PC-3 (cell line): ENCODE measurements around the gene PKN2.

Experiments used
- CTCF ChIP-seq: fragments of 300-600 bp; sonication (generic); conservative IDR thresholded peaks from 2 replicates; pipeline ENCODE4 v1.5.1; 2017; ENCODE audit warnings: antibody characterized with exemption, low read depth, mild to moderate bottlenecking, low read length
- EZH2 ChIP-seq: fragments of 300-600 bp; sonication (generic); IDR thresholded peaks from one replicate; pipeline ENCODE4 v1.6.1; 2017; ENCODE audit warnings: antibody characterized with exemption, mild to moderate bottlenecking, low read length; ENCODE audit not compliant: unreplicated experiment

- TF ChIP-seq CTCF (no peak), EZH2 (no peak)
Observed at GRCh38 chr1:88731475-88732269, 47.6 kb downstream of the PKN2 start.
